Ovary (tissue), 3 donors: ENCODE data around the gene PIK3R1.

ENCODE experiments used
- EP300 ChIP-seq: sonication (generic); formaldehyde crosslinking; IDR thresholded peaks from one replicate; pipeline ENCODE4 v1.6.1; 2017; ENCODE audit warnings: antibody characterized with exemption
- POLR2A ChIP-seq: fragments of 450-650 bp; IDR thresholded peaks from one replicate; pipeline ENCODE4 v1.6.1; 2017; ENCODE audit warnings: antibody characterized with exemption, mild to moderate bottlenecking, moderate library complexity
- TF ChIP-seq, protein P1 (sequence below), 3 donors: fragments of 450-650 bp in 2 of 3; fragments of 200-600 bp in 1 of 3; IDR thresholded peaks; one replicate each; pipeline versions ENCODE4 v1.5.1 to v1.8.0; 2016 to 2022; ENCODE audit warnings: antibody characterized with exemption in 3 of 3, mild to moderate bottlenecking in 1 of 3
- donor health status: DM: no; HTN: no; CAD: no.

DNA sequence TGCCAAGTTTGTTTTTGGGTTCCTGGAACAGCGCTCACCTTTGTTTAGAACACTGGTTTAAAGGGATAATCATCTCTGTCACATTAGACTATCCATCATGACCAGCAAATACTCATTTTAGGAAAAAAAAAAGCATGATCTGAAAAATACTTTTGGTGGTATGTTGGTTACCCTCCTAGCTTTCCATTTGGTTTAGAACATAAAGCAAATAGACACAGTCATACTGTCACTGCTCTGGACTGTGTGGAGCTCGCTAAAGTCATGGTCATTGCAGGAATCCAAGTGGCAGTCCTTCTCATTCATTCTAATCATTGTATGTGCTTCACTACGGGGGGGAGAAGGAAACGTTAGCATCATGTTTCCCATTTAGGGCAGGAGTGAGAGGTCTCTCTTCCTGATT lies 83.5 kb downstream of the PIK3R1 start:
- no peak for TF ChIP-seq POLR2A
- TF ChIP-seq, protein P1, sequence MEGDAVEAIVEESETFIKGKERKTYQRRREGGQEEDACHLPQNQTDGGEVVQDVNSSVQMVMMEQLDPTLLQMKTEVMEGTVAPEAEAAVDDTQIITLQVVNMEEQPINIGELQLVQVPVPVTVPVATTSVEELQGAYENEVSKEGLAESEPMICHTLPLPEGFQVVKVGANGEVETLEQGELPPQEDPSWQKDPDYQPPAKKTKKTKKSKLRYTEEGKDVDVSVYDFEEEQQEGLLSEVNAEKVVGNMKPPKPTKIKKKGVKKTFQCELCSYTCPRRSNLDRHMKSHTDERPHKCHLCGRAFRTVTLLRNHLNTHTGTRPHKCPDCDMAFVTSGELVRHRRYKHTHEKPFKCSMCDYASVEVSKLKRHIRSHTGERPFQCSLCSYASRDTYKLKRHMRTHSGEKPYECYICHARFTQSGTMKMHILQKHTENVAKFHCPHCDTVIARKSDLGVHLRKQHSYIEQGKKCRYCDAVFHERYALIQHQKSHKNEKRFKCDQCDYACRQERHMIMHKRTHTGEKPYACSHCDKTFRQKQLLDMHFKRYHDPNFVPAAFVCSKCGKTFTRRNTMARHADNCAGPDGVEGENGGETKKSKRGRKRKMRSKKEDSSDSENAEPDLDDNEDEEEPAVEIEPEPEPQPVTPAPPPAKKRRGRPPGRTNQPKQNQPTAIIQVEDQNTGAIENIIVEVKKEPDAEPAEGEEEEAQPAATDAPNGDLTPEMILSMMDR (IDR thresholded peaks at IDR 0.05) = no peak
- no peak for TF ChIP-seq EP300
